Stimulated activated CD4-positive, alpha-beta T cell treated with anti-CD3 and anti-CD28 coated beads, Interleukin-2, amount 100 ng/mL, for 48 hours (primary cell): ENCODE data around the gene ZNF787.
"Not testable (repeated sequence)": the region's sequence is repeated elsewhere in the genome, so short reads cannot be mapped to it uniquely, and the experiment has no call there.

Source experiments
- DNase-seq, 2 donors: peaks; one replicate each; pipeline ENCODE4 v3.0.0-alpha.2; 2020

ZNF787 gene

GRCh38 chr19:56104423-56104822, 16.7 kb downstream of the ZNF787 start:
- DNase-seq, result no peak

- no peak for DNase-seq
Measured at GRCh38 chr19:56103027-56103614, 18.0 kb downstream of the ZNF787 start.

- DNase-seq, result no peak
Measured at GRCh38 chr19:56101746-56102535, 19.2 kb downstream of the ZNF787 start.

GRCh38 chr19:56101095-56101494, 20.0 kb downstream of the ZNF787 start:
- no peak for DNase-seq

GRCh38 chr19:56099638-56100539, 21.2 kb downstream of the ZNF787 start:
- DNase-seq, result no peak

- no peak for DNase-seq
Measured at GRCh38 chr19:56098731-56099568, 22.1 kb downstream of the ZNF787 start.

- not testable (repeated sequence) for DNase-seq
Measured at GRCh38 chr19:56098237-56098636, 22.9 kb downstream of the ZNF787 start.

GRCh38 chr19:56097776-56098175, 23.3 kb downstream of the ZNF787 start:
- DNase-seq, result no peak

- no peak for DNase-seq
Measured at GRCh38 chr19:56097306-56097705, 23.8 kb downstream of the ZNF787 start.

GRCh38 chr19:56096665-56097064, 24.4 kb downstream of the ZNF787 start:
- no peak for DNase-seq

- DNase-seq, result no peak
Measured at GRCh38 chr19:56094449-56094848, 26.6 kb downstream of the ZNF787 start.

- DNase-seq, result no peak
Measured at GRCh38 chr19:56092685-56093631, 28.1 kb downstream of the ZNF787 start.

GRCh38 chr19:56091751-56092546, 29.1 kb downstream of the ZNF787 start:
- DNase-seq, result no peak

- no peak for DNase-seq
Measured at GRCh38 chr19:56091066-56091490, 30.0 kb downstream of the ZNF787 start.

- DNase-seq, result no peak
Measured at GRCh38 chr19:56089344-56089743, 31.8 kb downstream of the ZNF787 start.

GRCh38 chr19:56088497-56089215, 32.4 kb downstream of the ZNF787 start:
- DNase-seq, result no peak

GRCh38 chr19:56087647-56088496, 33.2 kb downstream of the ZNF787 start:
- no peak for DNase-seq

GRCh38 chr19:56086671-56087430, 34.2 kb downstream of the ZNF787 start:
- no peak for DNase-seq
